Activated naive CD4-positive, alpha-beta T cell treated with anti-CD3 and anti-CD28 coated beads, Interleukin-2, amount 10 ng/mL, durations not matched to agents 7 days and 5 days (primary cell): ENCODE data around the gene BCAN.

Experiments used
- CTCF ChIA-PET: fragments of 350-600 bp; sonication (Branson Sonifier 250); formaldehyde crosslinking; loops from one replicate; lab custom pipeline; 2021; ENCODE audit warnings: antibody characterized with exemption; lab: Charles Lee
- DNase-seq: peaks from one replicate; pipeline ENCODE4 v3.0.0-alpha.2; 2020
- H3K27ac Mint-ChIP-seq: one replicate; pipeline ENCODE4 v1.8.0; 2021; ENCODE audit warnings: mild to moderate bottlenecking, moderate library complexity, mixed read lengths
- H3K27me3 Mint-ChIP-seq: one replicate; pipeline ENCODE4 v1.8.0; 2021; ENCODE audit warnings: mild to moderate bottlenecking, mixed read lengths
- H3K36me3 Mint-ChIP-seq: one replicate; pipeline ENCODE4 v1.8.0; 2021; ENCODE audit warnings: mixed read lengths
- H3K4me1 Mint-ChIP-seq: one replicate; pipeline ENCODE4 v1.8.0; 2021; ENCODE audit warnings: mixed read lengths
- H3K4me3 Mint-ChIP-seq: one replicate; pipeline ENCODE4 v1.8.0; 2021; ENCODE audit warnings: mild to moderate bottlenecking, moderate library complexity, mixed read lengths
- H3K9me3 Mint-ChIP-seq: one replicate; pipeline ENCODE4 v1.8.0; 2021; ENCODE audit warnings: mixed read lengths

The BCAN gene

DNA sequence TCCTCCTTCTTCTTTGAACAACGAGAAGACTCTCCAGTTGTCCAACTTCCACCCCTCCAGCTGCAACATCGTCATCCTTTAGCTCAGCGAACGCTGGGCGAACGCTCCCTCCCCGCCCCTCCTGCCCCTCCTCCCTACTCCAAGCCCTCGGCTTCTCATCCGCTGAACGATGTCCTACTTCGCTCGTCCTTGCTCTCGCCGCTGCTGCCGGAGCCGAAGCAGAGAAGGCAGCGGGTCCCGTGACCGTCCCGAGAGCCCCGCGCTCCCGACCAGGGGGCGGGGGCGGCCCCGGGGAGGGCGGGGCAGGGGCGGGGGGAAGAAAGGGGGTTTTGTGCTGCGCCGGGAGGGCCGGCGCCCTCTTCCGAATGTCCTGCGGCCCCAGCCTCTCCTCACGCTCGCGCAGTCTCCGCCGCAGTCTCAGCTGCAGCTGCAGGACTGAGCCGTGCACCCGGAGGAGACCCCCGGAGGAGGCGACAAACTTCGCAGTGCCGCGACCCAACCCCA, at the start of gene BCAN:
Gene BCAN (plus strand): TSS at position 357 of the 504 bp plus-strand sequence. CDS start 3,938 bp downstream, outside the sequence.
- peak within 1 kb of the TSS; percentile 68 for H3K27ac Mint-ChIP-seq
- no peaks in the 10 kb centered on the region for H3K36me3 Mint-ChIP-seq
- CTCF ChIA-PET = interaction anchor here (1.0 to 5.5 kb wide), 6 partner anchors 13 to 36 kb away, joined by 3 to 47 read pairs (median 3); no protein-coding TSS in a partner anchor
- peak; percentile 38 for DNase-seq
- no peaks in the 10 kb centered on the region for H3K9me3 Mint-ChIP-seq
- H3K4me1 Mint-ChIP-seq = peaks cover 33% of the 10 kb centered on the region
- H3K4me3 Mint-ChIP-seq = no peak within 1 kb of the TSS
- H3K27me3 Mint-ChIP-seq = peaks cover 94% of the 10 kb centered on the region

GRCh38 chr1:156592158-156592909, 49.6 kb upstream of the BCAN start:
- no peaks in the 10 kb centered on the region for H3K9me3 Mint-ChIP-seq
- CTCF ChIA-PET = interaction anchor here (1.3 to 5.0 kb wide), 5 partner anchors 9 to 207 kb away, joined by 4 to 29 read pairs (median 9); partner anchors contain the start of gene GPATCH4
- H3K27me3 Mint-ChIP-seq = peaks cover 3% of the 10 kb centered on the region
- peaks cover 22% of the 10 kb centered on the region for H3K36me3 Mint-ChIP-seq
- peak overlapping the region; percentile 74 for H3K27ac Mint-ChIP-seq
- H3K4me1 Mint-ChIP-seq = peaks cover 28% of the 10 kb centered on the region
- peak overlapping the region; percentile 78 for H3K4me3 Mint-ChIP-seq
- no peak for DNase-seq

GRCh38 chr1:156592910-156593660, 48.8 kb upstream of the BCAN start:
- H3K4me1 Mint-ChIP-seq = peaks cover 29% of the 10 kb centered on the region
- H3K27me3 Mint-ChIP-seq = peaks cover 3% of the 10 kb centered on the region
- no peak for DNase-seq
- H3K27ac Mint-ChIP-seq = peak overlapping the region; percentile 57
- peaks cover 24% of the 10 kb centered on the region for H3K36me3 Mint-ChIP-seq
- H3K9me3 Mint-ChIP-seq = no peaks in the 10 kb centered on the region
- CTCF ChIA-PET = interaction anchor here (1.6 to 5.0 kb wide), 5 partner anchors 9 to 112 kb away, joined by 4 to 29 read pairs (median 7); no protein-coding TSS in a partner anchor
- H3K4me3 Mint-ChIP-seq = peak overlapping the region; percentile 78

GRCh38 chr1:156593661-156593989, 48.3 kb upstream of the BCAN start:
- H3K27me3 Mint-ChIP-seq = peaks cover under 1% of the 10 kb centered on the region
- peaks cover 29% of the 10 kb centered on the region for H3K36me3 Mint-ChIP-seq
- H3K9me3 Mint-ChIP-seq = no peaks in the 10 kb centered on the region
- H3K27ac Mint-ChIP-seq = no peak overlapping the region
- no peak for DNase-seq
- CTCF ChIA-PET = interaction anchor here (1.4 to 5.0 kb wide), 5 partner anchors 9 to 113 kb away, joined by 3 to 29 read pairs (median 5); no protein-coding TSS in a partner anchor
- H3K4me3 Mint-ChIP-seq = no peak overlapping the region
- peaks cover 33% of the 10 kb centered on the region for H3K4me1 Mint-ChIP-seq

DNA sequence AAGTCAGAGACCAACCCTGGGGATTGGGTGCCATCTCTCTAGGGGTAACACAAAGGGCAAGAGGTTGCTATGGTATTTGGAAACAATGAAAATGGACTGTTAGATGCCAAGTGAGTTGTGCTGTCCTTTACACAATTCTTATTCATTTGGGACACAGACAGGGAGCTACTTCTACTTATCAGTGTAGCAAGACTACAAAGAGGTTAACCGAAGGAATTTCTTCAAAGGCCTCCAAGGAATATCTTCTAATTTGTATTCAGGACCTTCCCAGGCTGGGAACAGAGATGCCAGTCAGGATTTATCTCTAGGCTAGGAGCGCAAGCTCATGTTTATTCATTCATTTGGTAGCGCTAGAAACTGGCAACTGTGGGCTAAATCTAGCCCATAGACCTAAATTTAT, 47.7 kb upstream of the BCAN start:
- H3K36me3 Mint-ChIP-seq = peaks cover 33% of the 10 kb centered on the region
- no peak for DNase-seq
- H3K27ac Mint-ChIP-seq = no peak overlapping the region
- H3K4me3 Mint-ChIP-seq = no peak overlapping the region
- CTCF ChIA-PET = interaction anchor here (0.6 to 5.0 kb wide), 6 partner anchors 8 to 113 kb away, joined by 3 to 29 read pairs (median 4); no protein-coding TSS in a partner anchor
- H3K4me1 Mint-ChIP-seq = peaks cover 37% of the 10 kb centered on the region
- no peaks in the 10 kb centered on the region for H3K27me3 Mint-ChIP-seq
- no peaks in the 10 kb centered on the region for H3K9me3 Mint-ChIP-seq

GRCh38 chr1:156595016-156595415, 46.9 kb upstream of the BCAN start:
- Mint-ChIP-seq H3K27me3 (no peaks in the 10 kb centered on the region), H3K4me3 (no peak overlapping the region), H3K4me1 (peaks cover 43% of the 10 kb centered on the region), H3K36me3 (peaks cover 33% of the 10 kb centered on the region), H3K9me3 (no peaks in the 10 kb centered on the region), H3K27ac (no peak overlapping the region)
- CTCF ChIA-PET = interaction anchor here (1.3 to 5.0 kb wide), 6 partner anchors 9 to 114 kb away, joined by 3 to 29 read pairs (median 6); no protein-coding TSS in a partner anchor
- DNase-seq = no peak

DNA sequence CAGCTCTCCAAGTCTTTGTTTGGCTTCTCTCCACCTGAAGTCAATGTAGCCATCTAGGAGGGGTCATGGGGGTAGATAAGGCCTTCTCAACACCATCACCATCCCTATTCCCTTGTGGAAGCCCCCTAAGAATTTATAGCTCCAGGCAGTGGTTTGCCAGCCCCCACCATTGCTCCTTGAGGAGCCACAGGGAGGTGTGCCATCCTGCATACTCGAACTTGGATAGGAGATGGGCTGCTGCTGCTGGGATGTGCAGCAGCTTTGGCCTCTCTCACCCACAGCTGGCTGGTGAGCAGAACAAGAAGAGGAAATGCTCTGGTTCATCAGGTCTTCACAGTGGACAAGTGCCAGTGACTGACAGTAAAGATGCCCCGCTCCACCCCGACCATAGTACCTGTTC, 45.5 kb upstream of the BCAN start:
- CTCF ChIA-PET = interaction anchor here (1.1 to 2.4 kb wide), 4 partner anchors 10 to 210 kb away, joined by 3 to 9 read pairs (median 6); no protein-coding TSS in a partner anchor
- no peak for DNase-seq
- H3K4me3 Mint-ChIP-seq = no peak overlapping the region
- peaks cover 45% of the 10 kb centered on the region for H3K4me1 Mint-ChIP-seq
- H3K36me3 Mint-ChIP-seq = peaks cover 33% of the 10 kb centered on the region
- no peaks in the 10 kb centered on the region for H3K9me3 Mint-ChIP-seq
- no peaks in the 10 kb centered on the region for H3K27me3 Mint-ChIP-seq
- H3K27ac Mint-ChIP-seq = no peak overlapping the region

- CTCF ChIA-PET = interaction anchor here (1.2 to 2.0 kb wide), 4 partner anchors 10 to 212 kb away, joined by 3 to 6 read pairs (median 4); no protein-coding TSS in a partner anchor
- Mint-ChIP-seq H3K27ac (no peak overlapping the region), H3K4me1 (peaks cover 48% of the 10 kb centered on the region), H3K36me3 (peaks cover 33% of the 10 kb centered on the region), H3K4me3 (no peak overlapping the region), H3K9me3 (no peaks in the 10 kb centered on the region), H3K27me3 (no peaks in the 10 kb centered on the region)
- DNase-seq = no peak
Measured at GRCh38 chr1:156598125-156598524, 43.8 kb upstream of the BCAN start.

GRCh38 chr1:156598731-156599432, 43.0 kb upstream of the BCAN start:
- H3K27ac Mint-ChIP-seq = no peak overlapping the region
- CTCF ChIA-PET = interaction anchor here (0.6 to 2.7 kb wide), 8 partner anchors 10 to 370 kb away, joined by 3 to 6 read pairs (median 4); no protein-coding TSS in a partner anchor
- H3K4me1 Mint-ChIP-seq = peaks cover 46% of the 10 kb centered on the region
- peaks cover 33% of the 10 kb centered on the region for H3K36me3 Mint-ChIP-seq
- no peaks in the 10 kb centered on the region for H3K27me3 Mint-ChIP-seq
- no peaks in the 10 kb centered on the region for H3K9me3 Mint-ChIP-seq
- no peak for DNase-seq
- H3K4me3 Mint-ChIP-seq = no peak overlapping the region

DNA sequence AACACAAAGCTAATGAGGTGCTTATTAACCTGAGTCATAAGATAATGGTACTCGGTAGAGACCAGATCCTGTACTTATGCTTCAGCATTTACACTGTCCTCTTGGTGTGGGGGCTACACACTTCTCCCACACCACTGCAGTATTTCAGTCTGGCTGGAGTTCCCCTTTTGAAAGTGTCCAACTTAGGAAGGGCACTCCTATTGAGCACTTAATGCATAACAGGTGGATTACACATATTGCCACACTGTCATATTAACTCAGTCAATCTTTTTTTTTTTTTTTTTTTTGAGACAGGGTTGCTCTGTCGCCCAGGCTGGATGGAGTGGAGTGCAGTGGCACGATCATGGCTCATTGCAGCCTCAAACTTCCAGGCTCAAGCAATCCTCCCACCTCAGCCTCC, 42.1 kb upstream of the BCAN start:
- CTCF ChIA-PET = interaction anchor here (0.5 to 3.0 kb wide), 7 partner anchors 8 to 119 kb away, joined by 3 to 9 read pairs (median 6); partner anchors contain the start of gene NAXE
- Mint-ChIP-seq H3K4me1 (peaks cover 46% of the 10 kb centered on the region), H3K36me3 (peaks cover 33% of the 10 kb centered on the region), H3K27me3 (no peaks in the 10 kb centered on the region), H3K4me3 (peak overlapping the region; percentile 98), H3K9me3 (no peaks in the 10 kb centered on the region), H3K27ac (no peak overlapping the region)
- DNase-seq = no peak

DNA sequence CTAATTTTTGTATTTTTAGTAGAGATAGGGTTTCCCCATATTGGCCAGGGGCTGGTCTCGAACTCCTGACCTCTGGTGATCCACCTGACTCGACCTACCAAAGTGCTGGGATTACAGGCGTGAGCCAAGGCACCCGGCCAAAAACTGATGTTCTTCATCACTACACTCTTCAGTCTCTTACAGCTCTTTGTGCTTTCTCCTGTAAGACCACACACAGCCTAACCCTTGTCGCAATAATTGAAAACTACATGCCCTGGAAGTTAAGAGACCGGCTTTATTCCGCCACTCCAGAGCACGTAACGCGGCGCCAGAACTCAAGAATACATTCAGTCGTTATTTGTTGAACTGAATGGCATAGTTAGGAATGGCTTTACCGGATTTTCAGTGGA, 41.2 kb upstream of the BCAN start:
- Mint-ChIP-seq H3K36me3 (peaks cover 23% of the 10 kb centered on the region), H3K4me1 (peaks cover 41% of the 10 kb centered on the region), H3K27me3 (no peaks in the 10 kb centered on the region), H3K9me3 (no peaks in the 10 kb centered on the region), H3K27ac (peak overlapping the region; percentile 93), H3K4me3 (peak overlapping the region; percentile 98)
- CTCF ChIA-PET = interaction anchor here (0.6 to 3.0 kb wide), 5 partner anchors 9 to 215 kb away, joined by 3 to 9 read pairs (median 6); partner anchors contain the start of gene NAXE
- no peak for DNase-seq

DNA sequence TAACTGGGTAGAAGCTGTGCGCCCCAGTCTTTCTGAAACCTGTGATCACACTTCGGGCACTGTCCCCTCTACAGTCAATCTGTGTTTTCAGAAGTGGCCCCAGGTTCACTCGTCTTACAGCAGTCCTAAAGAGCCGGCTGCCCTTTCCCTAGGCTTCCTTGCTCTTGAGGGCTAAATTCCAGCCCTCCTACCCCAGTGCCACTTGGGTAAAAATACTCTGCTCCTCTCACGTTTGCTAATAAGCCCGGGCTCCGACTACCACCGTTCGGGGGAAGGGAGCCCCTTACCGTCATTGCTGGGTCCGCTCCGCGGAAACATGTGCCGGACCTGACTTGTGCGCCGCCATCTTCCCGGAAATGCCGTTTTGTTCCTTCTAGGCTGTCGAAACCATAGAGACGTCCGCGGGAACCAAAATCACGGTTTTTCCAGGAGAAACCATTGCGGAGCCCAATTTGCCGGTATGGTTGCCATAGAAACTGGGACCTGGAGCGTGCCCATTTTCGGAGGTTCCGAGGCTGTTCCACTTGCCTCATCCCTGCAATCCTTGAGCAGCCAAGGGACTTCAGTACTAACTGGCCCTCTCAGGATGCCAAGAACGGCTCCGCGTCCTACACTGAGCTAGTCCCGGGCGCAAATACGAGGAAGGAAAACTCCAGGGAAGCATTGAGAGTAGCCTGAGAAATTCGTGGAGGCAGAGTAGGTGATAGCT, 40.6 kb upstream of the BCAN start, which contains the start of gene GPATCH4:
Gene GPATCH4 (minus strand): TSS at position 358 of the 709 bp plus-strand sequence.
- no peaks in the 10 kb centered on the region for H3K27me3 Mint-ChIP-seq

More for the DNA sequence above, 40.6 kb upstream of the BCAN start, which contains the start of gene GPATCH4:
- H3K4me3 Mint-ChIP-seq = peak within 1 kb of the TSS; percentile 98
- no peaks in the 10 kb centered on the region for H3K9me3 Mint-ChIP-seq
- peaks cover 41% of the 10 kb centered on the region for H3K4me1 Mint-ChIP-seq
- H3K36me3 Mint-ChIP-seq = peaks cover 20% of the 10 kb centered on the region
- DNase-seq = peak; percentile 89
- H3K27ac Mint-ChIP-seq = peak within 1 kb of the TSS; percentile 93
- CTCF ChIA-PET = interaction anchor here (0.6 to 3.0 kb wide), 9 partner anchors 10 to 155 kb away, joined by 3 to 9 read pairs (median 4); partner anchors contain the start of gene NAXE
